Mesenchymal stem cell (in vitro differentiated cells and primary cell): ENCODE results near the gene PRDM2.

Experiments used
- DNase-seq: peaks from one replicate; pipeline ENCODE4 v3.0.0-alpha.2; 2013
- H2AFZ ChIP-seq: one replicate; pipeline ENCODE4 v1.6.1; 2013; ENCODE audit warnings: low read depth, mild to moderate bottlenecking, control low read depth, inconsistent platforms, low read length, moderate library complexity
- H2AK5ac ChIP-seq: 2 replicates; pipeline ENCODE4 v1.6.1; 2013; ENCODE audit warnings: low read length, moderate library complexity, mild to moderate bottlenecking, inconsistent platforms; ENCODE audit not compliant: severe bottlenecking
- H2BK120ac ChIP-seq: one replicate; pipeline ENCODE4 v1.6.1; 2013; ENCODE audit warnings: low read depth, mild to moderate bottlenecking, inconsistent platforms, low read length, moderate library complexity
- H2BK12ac ChIP-seq, 2 experiments: one replicate each; pipeline ENCODE4 v1.6.1; 2013; ENCODE audit warnings: inconsistent platforms in 2 of 2, low read length in 2 of 2, mild to moderate bottlenecking in 2 of 2, moderate library complexity in 2 of 2, control low read depth in 1 of 2
- H2BK15ac ChIP-seq: one replicate; pipeline ENCODE4 v1.6.1; 2013; ENCODE audit warnings: mild to moderate bottlenecking, low read depth, inconsistent platforms; ENCODE audit not compliant: poor library complexity, severe bottlenecking
- H2BK5ac ChIP-seq: 2 replicates; pipeline ENCODE4 v1.6.1; 2013; ENCODE audit warnings: low read depth, mild to moderate bottlenecking, low read length, control low read depth, inconsistent platforms; ENCODE audit not compliant: poor library complexity, severe bottlenecking
- H3K14ac ChIP-seq, 2 experiments: one replicate each; pipeline ENCODE4 v1.6.1; 2013; ENCODE audit warnings: inconsistent platforms in 2 of 2, low read length in 2 of 2, control low read depth in 1 of 2, mild to moderate bottlenecking in 1 of 2, moderate library complexity in 1 of 2
- H3K18ac ChIP-seq, 2 experiments: one replicate each; pipeline ENCODE4 v1.6.1; 2013; ENCODE audit warnings: inconsistent platforms in 2 of 2, low read length in 2 of 2, control low read depth in 1 of 2, low read depth in 1 of 2, mild to moderate bottlenecking in 1 of 2
- H3K23ac ChIP-seq, 2 experiments: one replicate each; pipeline ENCODE4 v1.6.1; 2013; ENCODE audit warnings: inconsistent platforms in 2 of 2, low read length in 2 of 2, mild to moderate bottlenecking in 2 of 2, moderate library complexity in 2 of 2, control low read depth in 1 of 2
- H3K27ac ChIP-seq: 2 replicates; pipeline ENCODE4 v1.5.1; 2013; ENCODE audit warnings: mild to moderate bottlenecking, moderate library complexity, low read length, control low read depth, inconsistent platforms; ENCODE audit not compliant: poor library complexity, severe bottlenecking
- H3K27me3 ChIP-seq, 2 experiments: 2 replicates each; pipeline versions ENCODE4 v1.6.1 to v1.7.0; 2013; ENCODE audit warnings: low read length in 2 of 2, mild to moderate bottlenecking in 2 of 2, moderate library complexity in 2 of 2, control low read depth in 1 of 2, inconsistent platforms in 1 of 2; ENCODE audit not compliant: control insufficient read depth in 1 of 2, insufficient read depth in 1 of 2
- H3K36me3 ChIP-seq, 2 experiments: 2 replicates each; pipeline versions ENCODE4 v1.6.1 to v1.7.0; 2013; ENCODE audit warnings: low read length in 2 of 2, control low read depth in 1 of 2, inconsistent platforms in 1 of 2, low read depth in 1 of 2, mild to moderate bottlenecking in 1 of 2; ENCODE audit not compliant: insufficient read depth in 2 of 2, control insufficient read depth in 1 of 2
- H3K4ac ChIP-seq, 2 experiments: one replicate each; pipeline ENCODE4 v1.6.1; 2013; ENCODE audit warnings: inconsistent platforms in 2 of 2, low read length in 2 of 2, mild to moderate bottlenecking in 2 of 2, moderate library complexity in 2 of 2, control low read depth in 1 of 2, low read depth in 1 of 2
- H3K4me1 ChIP-seq: 2 replicates; pipeline ENCODE4 v1.6.1; 2013; ENCODE audit warnings: low read depth, low read length, control low read depth; ENCODE audit not compliant: control insufficient read depth, insufficient read depth
- H3K4me2 ChIP-seq: 2 replicates; pipeline ENCODE4 v1.6.1; 2013; ENCODE audit warnings: low read length, mild to moderate bottlenecking, inconsistent platforms; ENCODE audit not compliant: poor library complexity, severe bottlenecking
- H3K4me3 ChIP-seq, 2 experiments: 2 replicates each; pipeline versions ENCODE4 v1.5.1 to v1.7.0; 2013; ENCODE audit warnings: low read length in 2 of 2, mild to moderate bottlenecking in 2 of 2, control low read depth in 1 of 2, low read depth in 1 of 2; ENCODE audit not compliant: insufficient read depth in 1 of 2
- H3K79me1 ChIP-seq: replicated peaks from 2 replicates; pipeline ENCODE4 v1.6.1; 2013; ENCODE audit warnings: mild to moderate bottlenecking, control low read depth, low read length, inconsistent platforms; ENCODE audit not compliant: poor library complexity, severe bottlenecking
- H3K9ac ChIP-seq: 2 replicates; pipeline ENCODE4 v1.7.0; 2013; ENCODE audit warnings: mild to moderate bottlenecking, low read length, moderate library complexity
- H3K9me3 ChIP-seq: 2 replicates; pipeline ENCODE4 v1.7.0; 2013; ENCODE audit warnings: mild to moderate bottlenecking, low read length; ENCODE audit not compliant: control insufficient read depth
- H4K8ac ChIP-seq: one replicate; pipeline ENCODE4 v1.6.1; 2013; ENCODE audit warnings: inconsistent platforms, mild to moderate bottlenecking, low read length, moderate library complexity
- H4K91ac ChIP-seq: one replicate; pipeline ENCODE4 v1.6.1; 2013; ENCODE audit warnings: mild to moderate bottlenecking, low read length, inconsistent platforms
- WGBS: methylation state at CpG from one replicate; pipeline ENCODE4 v1.1.7; 2013; ENCODE audit warnings: mixed read lengths; 5-methylcytosine and 5-hydroxymethylcytosine counted together

The PRDM2 gene

DNA sequence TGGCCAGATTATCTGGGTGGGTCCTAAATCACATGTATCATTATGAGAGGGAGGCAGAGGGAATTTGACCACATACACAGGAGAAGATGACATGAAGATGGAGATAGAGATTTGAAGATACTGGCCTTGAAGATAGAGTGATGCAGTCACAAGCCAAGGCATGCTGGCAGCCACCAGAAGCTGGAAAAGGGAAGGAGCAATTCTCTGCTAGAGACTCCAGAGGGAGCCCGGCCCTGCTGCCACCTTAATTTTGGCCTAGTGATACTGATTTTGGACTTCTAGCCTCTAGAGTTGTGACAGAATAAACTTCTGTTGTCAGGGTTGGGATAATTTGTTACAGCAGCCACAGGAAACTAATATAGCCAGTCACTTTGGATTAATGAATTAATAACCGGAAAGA lies 2.2 kb upstream of the PRDM2 start:
- Histone ChIP-seq H3K9ac (no peak overlapping the region), H3K79me1 (peaks cover 2% of the 10 kb centered on the region), H4K8ac (no peak overlapping the region), H3K14ac (no peak overlapping the region), H2AFZ (no peak overlapping the region), H2BK15ac (no peak overlapping the region), H3K9me3 (no peaks in the 10 kb centered on the region), H2BK5ac (no peak overlapping the region), H3K36me3 (no peaks in the 10 kb centered on the region), H2BK12ac (no peak overlapping the region), H3K27ac (no peak overlapping the region), H3K4ac (no peak overlapping the region), H3K4me2 (no peak overlapping the region), H4K91ac (no peak overlapping the region), H2AK5ac (no peak overlapping the region), H3K4me3 (no peak overlapping the region), H3K18ac (no peak overlapping the region), H3K27me3 (peaks cover 5 to 6% of the 10 kb centered on the region in 2 experiments), H3K4me1 (peaks cover 4% of the 10 kb centered on the region), H2BK120ac (no peak overlapping the region), H3K23ac (no peak overlapping the region)
- WGBS = 96% methylated on average over 2 of the region's 2 CpGs
- no peak for DNase-seq

DNA sequence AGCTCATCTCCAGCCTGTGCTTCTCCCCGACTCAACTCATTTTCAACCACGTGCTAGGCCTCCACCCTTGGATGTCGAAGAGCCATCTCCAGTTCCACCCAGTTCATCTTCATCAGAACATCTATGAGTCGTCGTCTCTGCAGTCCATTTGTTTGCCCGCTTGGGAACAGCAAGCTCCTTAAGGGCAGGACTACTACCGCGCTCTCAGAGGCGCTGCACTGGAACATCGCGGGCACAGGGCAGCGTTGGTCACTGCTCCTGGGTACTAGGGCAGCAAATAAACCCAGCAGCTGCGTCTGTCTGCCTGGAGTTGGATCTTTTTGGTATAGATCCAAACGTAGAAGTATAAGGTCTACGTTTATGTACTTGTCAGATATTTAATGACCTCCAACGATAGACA lies 478 bp upstream of the PRDM2 start:
- H2BK5ac ChIP-seq = no peak overlapping the region
- H3K27ac ChIP-seq = no peak overlapping the region
- DNase-seq = peak; percentile 12
- peak overlapping the region; percentile 5 for H4K91ac ChIP-seq
- peak overlapping the region; percentile 40 to 80 for H3K18ac ChIP-seq
- H2AFZ ChIP-seq = peak overlapping the region; percentile 56
- 87% methylated on average over 14 of the region's 16 CpGs for WGBS
- no peaks in the 10 kb centered on the region for H3K9me3 ChIP-seq
- H2AK5ac ChIP-seq = no peak overlapping the region
- peaks cover 4% of the 10 kb centered on the region for H3K79me1 ChIP-seq
- peak overlapping the region; percentile 90 for H4K8ac ChIP-seq
- H3K23ac ChIP-seq = no peak overlapping the region
- peak overlapping the region; percentile 96 for H3K9ac ChIP-seq
- H3K4me1 ChIP-seq = peaks cover 4% of the 10 kb centered on the region
- H3K14ac ChIP-seq = peak overlapping the region in 1 of 2 experiments; percentile 19
- H3K36me3 ChIP-seq = no peaks in the 10 kb centered on the region
- H2BK12ac ChIP-seq = no peak overlapping the region
- peak overlapping the region; percentile 84 for H3K4me2 ChIP-seq
- H3K4me3 ChIP-seq = peak overlapping the region; percentile 80 to 86
- peak overlapping the region; percentile 98 for H2BK120ac ChIP-seq
- H3K4ac ChIP-seq = peak overlapping the region in 1 of 2 experiments; percentile 98
- peaks cover 5 to 6% of the 10 kb centered on the region in 2 experiments for H3K27me3 ChIP-seq
- H2BK15ac ChIP-seq = peak overlapping the region; percentile 98

DNA sequence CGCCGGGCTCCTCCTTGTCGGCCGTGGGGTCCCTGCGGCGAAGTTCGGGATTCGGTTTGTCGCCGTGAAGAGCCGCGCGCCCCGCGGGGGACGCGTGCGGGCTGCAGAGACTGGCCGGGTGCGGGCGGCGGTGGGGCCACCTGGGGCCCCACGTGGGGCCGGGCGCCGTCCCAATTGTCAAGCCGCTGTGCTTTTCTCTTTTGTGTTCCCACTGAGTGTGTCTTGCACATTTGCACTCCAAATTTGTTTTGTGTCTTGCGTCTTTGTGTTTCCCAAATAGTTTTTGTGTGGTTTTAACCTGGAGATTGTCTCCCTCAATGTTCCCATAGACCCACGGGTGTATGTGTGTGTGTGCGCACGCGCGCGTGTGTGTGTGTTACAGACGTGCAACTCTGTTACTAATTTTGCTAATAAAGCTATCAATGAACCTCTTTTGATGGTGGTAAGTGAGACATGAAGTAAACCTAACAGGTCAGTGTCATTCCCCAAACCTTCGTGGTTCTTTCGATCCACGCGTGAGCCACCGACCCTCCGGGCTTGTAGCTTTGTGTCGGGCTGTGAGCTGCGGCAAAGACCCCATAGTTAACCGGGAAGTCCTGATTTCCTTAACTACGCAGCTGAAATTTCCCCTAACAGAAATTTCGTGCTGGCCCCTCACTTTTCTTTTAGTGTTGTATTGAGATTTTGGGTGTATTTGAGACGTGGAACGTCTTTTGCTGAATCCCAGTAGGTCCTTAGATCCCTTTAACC lies 708 bp downstream of the PRDM2 start:
- WGBS = 22% methylated on average over 44 of the region's 48 CpGs
- Histone ChIP-seq H2BK5ac (no peak overlapping the region), H3K14ac (peak overlapping the region in 1 of 2 experiments; percentile 51), H2BK120ac (peak overlapping the region; percentile 98), H3K9ac (peak overlapping the region; percentile 96), H3K27ac (no peak overlapping the region), H3K23ac (no peak overlapping the region), H2AFZ (peak overlapping the region; percentile 56), H3K27me3 (no peaks in the 10 kb centered on the region), H4K8ac (peak overlapping the region; percentile 90), H3K4me3 (peak overlapping the region; percentile 80 to 86), H2AK5ac (no peak overlapping the region), H2BK15ac (peak overlapping the region; percentile 98), H3K4me1 (peaks cover 6% of the 10 kb centered on the region), H3K4ac (peak overlapping the region; percentile 68 to 80), H3K9me3 (no peaks in the 10 kb centered on the region), H3K36me3 (no peaks in the 10 kb centered on the region), H3K4me2 (peak overlapping the region; percentile 57), H3K18ac (peak overlapping the region; percentile 80 to 97), H2BK12ac (no peak overlapping the region), H3K79me1 (peaks cover 9% of the 10 kb centered on the region), H4K91ac (no peak overlapping the region)
- peak; percentile 30 for DNase-seq

DNA sequence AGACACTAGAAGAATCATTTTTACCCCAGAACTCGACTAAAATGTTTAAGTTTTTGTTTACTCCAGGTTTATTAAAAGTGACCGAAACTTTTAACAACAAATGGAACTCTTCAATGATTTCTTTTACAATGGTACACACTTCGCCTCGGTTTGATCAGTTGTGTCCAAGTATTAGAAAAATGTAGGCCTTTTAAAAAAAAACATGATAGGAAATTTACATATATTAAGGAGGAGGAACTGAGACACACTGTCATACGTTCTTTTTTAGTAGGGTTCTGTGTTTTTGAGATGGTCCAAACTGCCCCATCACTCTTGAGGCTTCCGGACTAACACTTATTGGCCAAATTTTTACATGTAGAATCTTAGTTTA lies 1.3 kb downstream of the PRDM2 start:
- no peaks in the 10 kb centered on the region for H3K36me3 ChIP-seq
- H3K79me1 ChIP-seq = peaks cover 13% of the 10 kb centered on the region
- no peak overlapping the region for H4K91ac ChIP-seq
- H2BK120ac ChIP-seq = no peak overlapping the region
- H2AK5ac ChIP-seq = no peak overlapping the region
- 100% methylated on average over 4 of the region's 6 CpGs for WGBS
- no peak overlapping the region for H3K4ac ChIP-seq
- no peak overlapping the region for H2BK12ac ChIP-seq
- H3K9me3 ChIP-seq = no peaks in the 10 kb centered on the region
- H3K9ac ChIP-seq = peak overlapping the region; percentile 96
- H3K4me2 ChIP-seq = no peak overlapping the region
- no peak overlapping the region for H3K23ac ChIP-seq
- no peak overlapping the region for H3K14ac ChIP-seq
- H3K27ac ChIP-seq = no peak overlapping the region
- no peak overlapping the region for H2BK5ac ChIP-seq
- H4K8ac ChIP-seq = no peak overlapping the region
- no peak for DNase-seq
- H2AFZ ChIP-seq = no peak overlapping the region
- H3K4me1 ChIP-seq = peaks cover 6% of the 10 kb centered on the region
- H2BK15ac ChIP-seq = no peak overlapping the region
- H3K27me3 ChIP-seq = no peaks in the 10 kb centered on the region
- peak overlapping the region in 1 of 2 experiments; percentile 80 for H3K4me3 ChIP-seq
- no peak overlapping the region for H3K18ac ChIP-seq
